Epithelial cell of proximal tubule (primary cell): ENCODE measurements around the gene SENP3. TPM values are rescaled to one million over a fixed set of nuclear protein-coding genes. Genes with fewer than 3 reads are reported as not detected.
A peak's percentile ranks its signal among the peaks of the same experiment; 100 is the strongest.

Experiments
- DNase-seq: peaks from one replicate; pipeline ENCODE4 v3.0.0-alpha.2; 2011; ENCODE audit warnings: low read depth
- H3K4me3 ChIP-seq: 2 replicates; pipeline ENCODE4 v1.5.1; 2011; ENCODE audit warnings: low read depth, mild to moderate bottlenecking, low read length
- total RNA-seq: library from RNA; depleted of rRNA; stranded (reverse); fragments of >200 nt; gene quantifications from 2 replicates; pipeline ENCODE4 v1.2.3, GENCODE V29; 2015
- TF ChIP-seq, protein P1 (sequence below): conservative IDR thresholded peaks from 2 replicates; pipeline ENCODE4 v1.5.1; 2012; ENCODE audit warnings: low read depth, mild to moderate bottlenecking, low read length

SENP3 gene
- total RNA-seq, 1 donor from 2014 or later = 62.9 TPM

DNA sequence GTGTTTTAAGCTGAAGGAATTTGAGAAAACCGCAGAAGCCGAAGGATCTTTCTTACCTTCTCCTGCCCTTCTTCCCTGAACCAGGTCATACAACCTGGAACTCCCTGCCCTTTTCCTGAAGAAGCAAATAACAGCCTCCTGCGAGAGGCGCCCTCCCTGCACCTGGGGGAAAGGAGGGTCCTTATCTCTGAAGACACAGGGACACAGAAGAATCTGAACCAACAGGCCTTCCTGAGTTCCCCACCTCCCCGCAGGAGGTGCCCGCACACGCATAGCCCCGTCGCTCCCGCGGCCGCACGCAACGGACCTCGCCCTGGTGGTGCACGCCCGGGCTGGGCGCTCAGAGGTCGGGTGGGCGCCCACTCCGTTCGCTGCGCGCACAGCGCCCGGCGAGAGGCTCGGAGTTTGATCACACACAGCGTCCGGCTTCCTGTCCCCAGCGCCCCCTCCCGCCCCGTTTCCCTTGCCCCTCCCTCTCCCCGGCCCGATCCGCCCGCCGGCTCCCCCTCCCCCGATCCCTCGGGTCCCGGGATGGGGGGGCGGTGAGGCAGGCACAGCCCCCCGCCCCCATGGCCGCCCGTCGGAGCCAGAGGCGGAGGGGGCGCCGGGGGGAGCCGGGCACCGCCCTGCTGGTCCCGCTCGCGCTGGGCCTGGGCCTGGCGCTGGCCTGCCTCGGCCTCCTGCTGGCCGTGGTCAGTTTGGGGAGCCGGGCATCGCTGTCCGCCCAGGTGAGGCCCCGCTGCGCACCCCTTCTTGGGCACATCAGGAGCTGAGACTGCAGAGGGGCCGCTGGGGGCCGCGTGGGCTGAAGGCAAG, 12.9 kb upstream of the SENP3 start, which contains the start of gene TNFSF12:
TNFSF12 (plus strand) TSS at position 474 of the 816 bp plus-strand sequence; CDS start at position 570, 96 bp downstream.
- peak within 1 kb of the TSS; percentile 78 for H3K4me3 ChIP-seq
- no peak for DNase-seq
- TF ChIP-seq, protein P1, sequence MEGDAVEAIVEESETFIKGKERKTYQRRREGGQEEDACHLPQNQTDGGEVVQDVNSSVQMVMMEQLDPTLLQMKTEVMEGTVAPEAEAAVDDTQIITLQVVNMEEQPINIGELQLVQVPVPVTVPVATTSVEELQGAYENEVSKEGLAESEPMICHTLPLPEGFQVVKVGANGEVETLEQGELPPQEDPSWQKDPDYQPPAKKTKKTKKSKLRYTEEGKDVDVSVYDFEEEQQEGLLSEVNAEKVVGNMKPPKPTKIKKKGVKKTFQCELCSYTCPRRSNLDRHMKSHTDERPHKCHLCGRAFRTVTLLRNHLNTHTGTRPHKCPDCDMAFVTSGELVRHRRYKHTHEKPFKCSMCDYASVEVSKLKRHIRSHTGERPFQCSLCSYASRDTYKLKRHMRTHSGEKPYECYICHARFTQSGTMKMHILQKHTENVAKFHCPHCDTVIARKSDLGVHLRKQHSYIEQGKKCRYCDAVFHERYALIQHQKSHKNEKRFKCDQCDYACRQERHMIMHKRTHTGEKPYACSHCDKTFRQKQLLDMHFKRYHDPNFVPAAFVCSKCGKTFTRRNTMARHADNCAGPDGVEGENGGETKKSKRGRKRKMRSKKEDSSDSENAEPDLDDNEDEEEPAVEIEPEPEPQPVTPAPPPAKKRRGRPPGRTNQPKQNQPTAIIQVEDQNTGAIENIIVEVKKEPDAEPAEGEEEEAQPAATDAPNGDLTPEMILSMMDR = peak; percentile 9

DNA sequence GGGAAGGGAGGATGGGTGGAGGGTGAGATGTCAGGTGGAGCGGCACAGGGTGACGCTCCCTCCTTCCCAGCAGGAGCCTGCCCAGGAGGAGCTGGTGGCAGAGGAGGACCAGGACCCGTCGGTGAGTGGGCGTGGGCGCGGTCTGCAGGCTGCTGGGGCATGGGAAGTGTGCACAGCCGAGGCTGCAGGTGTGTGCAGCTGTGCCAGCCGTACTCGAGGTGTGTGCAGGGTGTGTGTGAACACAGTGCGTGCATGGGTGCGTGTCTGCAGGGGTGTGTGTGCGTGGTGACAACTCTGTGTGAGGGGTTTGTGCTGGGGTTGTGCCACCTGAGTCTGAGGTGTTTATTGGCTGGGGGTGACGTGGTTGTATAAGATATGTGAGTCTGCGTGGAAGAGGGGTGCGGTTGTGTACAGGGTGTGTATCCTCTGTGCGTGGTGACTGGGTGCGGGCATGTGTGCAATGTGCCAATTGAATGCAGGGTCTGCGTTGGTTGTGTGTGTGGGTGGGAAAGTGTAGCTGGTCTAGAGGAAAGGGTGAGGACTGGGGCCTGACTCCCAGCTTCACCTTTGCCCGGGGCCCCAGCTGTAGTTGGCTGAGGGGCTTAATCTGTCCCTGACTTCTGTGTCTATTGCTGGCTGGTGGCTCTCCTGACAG, 12.2 kb upstream of the SENP3 start:
- TF ChIP-seq, protein P1 = no peak
- peak overlapping the region; percentile 78 for H3K4me3 ChIP-seq
- no peak for DNase-seq

DNA sequence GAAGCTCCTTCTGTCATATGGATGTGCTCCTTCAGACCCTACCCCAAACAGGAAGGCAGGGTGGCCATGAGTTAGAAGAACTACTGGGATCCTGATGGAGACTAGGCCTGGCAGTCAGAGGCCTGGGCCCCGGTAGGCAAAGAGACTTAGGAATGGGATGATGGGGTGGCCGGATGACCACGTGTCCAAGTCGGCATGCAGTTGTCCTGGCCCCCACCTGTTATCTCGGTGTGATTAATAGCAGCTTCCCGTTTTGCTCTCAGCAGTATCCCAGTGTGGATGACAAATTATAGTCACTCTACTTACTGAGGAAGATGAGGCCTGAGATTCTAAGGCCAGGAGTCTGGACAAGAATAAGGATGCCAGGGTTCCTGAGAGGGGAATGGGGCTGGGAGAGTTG, 11.4 kb upstream of the SENP3 start:
- no peak overlapping the region for H3K4me3 ChIP-seq
- TF ChIP-seq, protein P1 = no peak
- no peak for DNase-seq

DNA sequence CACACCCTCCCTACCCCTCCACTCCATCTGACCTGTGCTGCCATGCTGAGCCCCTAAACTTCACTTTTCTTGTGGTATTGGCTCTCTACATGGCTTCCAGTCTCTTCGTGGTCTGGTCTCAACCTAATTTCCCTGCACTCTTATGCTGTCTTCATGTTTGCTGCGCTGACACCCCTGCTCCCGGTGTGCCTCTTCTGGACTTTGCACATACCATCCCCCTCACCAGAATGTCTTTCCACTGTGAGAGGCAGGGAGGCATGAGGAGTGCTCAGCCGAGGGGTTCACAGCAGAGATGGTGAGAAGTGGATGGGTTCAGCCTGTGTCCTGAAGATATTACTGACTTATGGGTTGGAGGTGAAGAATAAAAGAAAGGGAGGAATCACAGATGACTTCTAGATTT, 10.3 kb upstream of the SENP3 start:
- no peak for DNase-seq
- TF ChIP-seq, protein P1 = no peak
- no peak overlapping the region for H3K4me3 ChIP-seq

DNA sequence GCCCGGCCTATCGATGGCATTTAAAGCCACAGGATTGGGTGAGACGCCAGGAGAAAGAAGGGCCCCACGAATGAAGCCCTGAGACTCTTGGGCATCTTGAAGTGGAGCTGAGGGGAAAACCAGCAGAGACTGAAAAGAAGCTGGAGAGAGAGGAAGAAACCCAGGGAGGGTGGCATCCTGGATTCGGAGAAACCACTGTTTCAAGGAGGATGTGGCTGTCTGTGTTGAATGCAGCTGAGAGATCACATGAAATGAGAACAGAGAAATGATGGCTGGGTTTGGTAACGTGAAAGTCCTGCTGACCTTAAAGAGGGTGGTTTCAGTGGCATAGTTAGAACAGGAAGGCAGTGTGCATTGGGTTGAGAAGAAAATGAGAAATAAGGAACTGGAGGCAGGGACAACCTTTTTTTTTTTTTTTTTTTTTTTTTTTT, 9.1 kb upstream of the SENP3 start:
- no peak overlapping the region for H3K4me3 ChIP-seq
- DNase-seq = no peak
- TF ChIP-seq, protein P1 = no peak

GRCh38 chr17:7553356-7553755, 8.4 kb upstream of the SENP3 start:
- TF ChIP-seq, protein P1 = no peak
- DNase-seq = no peak
- H3K4me3 ChIP-seq = no peak overlapping the region
